IMR-90 (cell line): ENCODE measurements around the gene CDH1.

ENCODE experiments used
- CEBPB ChIP-seq: IDR thresholded peaks from 2 replicates; pipeline ENCODE4 v1.6.1; 2012; ENCODE audit warnings: low read depth, low read length, improper control_type of control experiment
- CTCF ChIP-seq: conservative IDR thresholded peaks from 2 replicates; pipeline ENCODE4 v1.5.1; 2012; ENCODE audit warnings: mild to moderate bottlenecking, low read depth, low read length, improper control_type of control experiment
- MAFK ChIP-seq: IDR thresholded peaks from 2 replicates; pipeline ENCODE4 v1.6.1; 2012; ENCODE audit warnings: low read depth, low read length, improper control_type of control experiment

- TF ChIP-seq MAFK (no peak), CTCF (no peak), CEBPB (no peak)
Observed at GRCh38 chr16:68740628-68741346, 3.7 kb downstream of the CDH1 start.
